NT2/D1 (cell line): Measurements from ENCODE around the gene TAF5L.

ENCODE experiments used
- SUZ12 ChIP-seq: IDR thresholded peaks from 2 replicates; pipeline ENCODE4 v1.6.1; 2011; ENCODE audit not compliant: insufficient read length, insufficient read depth; ENCODE audit errors: extremely low read depth
- YY1 ChIP-seq: IDR thresholded peaks from 2 replicates; pipeline ENCODE4 v1.6.1; 2011; ENCODE audit not compliant: insufficient read length, insufficient read depth

DNA sequence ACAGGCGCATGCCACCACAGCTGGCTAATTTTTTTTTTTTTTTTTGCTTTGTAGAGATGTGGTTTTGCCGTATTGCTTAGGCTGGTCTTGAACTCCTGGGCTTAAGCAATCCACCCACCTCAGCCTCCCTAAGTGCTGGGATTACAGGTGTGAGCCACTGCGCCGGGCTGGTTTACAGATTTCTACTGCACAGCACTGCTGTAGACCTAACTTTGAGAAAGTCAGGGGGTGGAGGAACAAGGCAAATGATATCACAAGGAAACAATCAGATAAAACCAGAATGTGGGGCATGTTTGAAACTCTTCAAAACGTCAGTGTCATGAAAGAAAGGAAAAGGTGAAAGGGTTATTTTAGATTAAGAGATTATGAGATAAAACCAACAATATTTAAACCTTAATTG, 45.4 kb upstream of the TAF5L start:
- TF ChIP-seq SUZ12 (no peak), YY1 (no peak)
